K562 (cell line): ENCODE data around the gene CFAP221. TPM values are rescaled to one million over a fixed set of nuclear protein-coding genes. Genes with fewer than 3 reads are reported as not detected.
A peak's percentile ranks its signal among the peaks of the same experiment; 100 is the strongest.

ENCODE experiments used
- ATF2 ChIP-seq: sonication (generic); formaldehyde crosslinking; IDR thresholded peaks from 2 replicates; pipeline ENCODE4 v1.8.1; 2022; ENCODE audit warnings: missing genetic modification reagents
- CBFA2T2 ChIP-seq: fragments of 450-650 bp; conservative IDR thresholded peaks from 2 replicates; pipeline ENCODE4 v1.6.1; 2017; ENCODE audit warnings: mild to moderate bottlenecking
- CHAMP1 ChIP-seq: fragments of 450-650 bp; IDR thresholded peaks from 2 replicates; pipeline ENCODE4 v1.6.1; 2016; ENCODE audit warnings: mild to moderate bottlenecking
- DEAF1 ChIP-seq: fragments of 450-650 bp; formaldehyde crosslinking; IDR thresholded peaks from 2 replicates; pipeline ENCODE4 v1.4.0; 2020; ENCODE audit warnings: mild to moderate bottlenecking, moderate library complexity
- EP400 ChIP-seq: fragments of 450-650 bp; IDR thresholded peaks from 2 replicates; pipeline ENCODE4 v1.6.1; 2017; ENCODE audit warnings: antibody characterized with exemption, mild to moderate bottlenecking, moderate library complexity
- GTF2A2 ChIP-seq: IDR thresholded peaks from 2 replicates; pipeline ENCODE4 v1.6.1; 2016; ENCODE audit warnings: mild to moderate bottlenecking, missing genetic modification characterization, missing compliant biosample characterization
- KDM4B ChIP-seq, 2 experiments: fragments of 450-650 bp in 1 of 2; sonication (generic) in 1 of 2; IDR thresholded peaks; 2 replicates each; pipeline ENCODE4 v1.6.1; 2016 to 2017; ENCODE audit warnings: borderline replicate concordance in 2 of 2, antibody characterized with exemption in 1 of 2, low read depth in 1 of 2, mild to moderate bottlenecking in 1 of 2
- KLF6 ChIP-seq: fragments of 250-450 bp; sonication (Bioruptor Pico); IDR thresholded peaks from 2 replicates; pipeline ENCODE4 v1.4.0; 2020; ENCODE audit warnings: mild to moderate bottlenecking, moderate library complexity, borderline replicate concordance
- L3MBTL2 ChIP-seq: fragments of 450-650 bp; IDR thresholded peaks from 2 replicates; pipeline ENCODE4 v1.6.1; 2016; ENCODE audit warnings: mild to moderate bottlenecking, moderate library complexity
- MTA3 ChIP-seq: fragments of 450-650 bp; formaldehyde crosslinking; IDR thresholded peaks from 2 replicates; pipeline ENCODE4 v1.6.1; 2017; ENCODE audit warnings: mild to moderate bottlenecking, borderline replicate concordance
- NCOR1 ChIP-seq: fragments of 450-650 bp; IDR thresholded peaks from 2 replicates; pipeline ENCODE4 v1.6.1; 2016; ENCODE audit warnings: mild to moderate bottlenecking, moderate library complexity
- NR1H2 ChIP-seq: sonication (generic); formaldehyde crosslinking; IDR thresholded peaks from 2 replicates; pipeline ENCODE4 v1.4.0; 2020; ENCODE audit warnings: mild to moderate bottlenecking, missing genetic modification reagents
- POU5F1 ChIP-seq: fragments of 150-350 bp; IDR thresholded peaks from 2 replicates; pipeline ENCODE4 v1.6.1; 2014; ENCODE audit warnings: borderline replicate concordance, low read length, low read depth, mild to moderate bottlenecking; ENCODE audit not compliant: partially characterized antibody
- SMARCB1 ChIP-seq: IDR thresholded peaks from 2 replicates; pipeline ENCODE4 v1.6.1; 2011; ENCODE audit warnings: improper control_type of control experiment, low read depth; ENCODE audit not compliant: insufficient read length
- U2AF1 ChIP-seq: fragments of 200-400 bp; formaldehyde crosslinking; optimal IDR thresholded peaks from 2 replicates; pipeline ENCODE3; 2017; ENCODE audit warnings: mild to moderate bottlenecking, low read depth, low read length, moderate library complexity
- USF1 ChIP-seq: sonication (generic); formaldehyde crosslinking; IDR thresholded peaks from 2 replicates; pipeline ENCODE4 v1.9.0; 2022; ENCODE audit warnings: mild to moderate bottlenecking, missing genetic modification reagents
- ZKSCAN3 ChIP-seq: fragments of 250-450 bp; sonication (Bioruptor Pico); IDR thresholded peaks from 2 replicates; pipeline ENCODE4 v1.4.0; 2020
- ZNF277 ChIP-seq: fragments of 250-450 bp; sonication (Bioruptor Pico); IDR thresholded peaks from 2 replicates; pipeline ENCODE4 v1.8.0; 2022; ENCODE audit warnings: inconsistent platforms, mild to moderate bottlenecking, moderate library complexity, borderline replicate concordance
- ZNF57 ChIP-seq: fragments of 450-650 bp; formaldehyde crosslinking; IDR thresholded peaks from 2 replicates; pipeline ENCODE4 v1.4.0; 2020; ENCODE audit warnings: mild to moderate bottlenecking, moderate library complexity
- ZNF766 ChIP-seq: fragments of 200-800 bp; sonication (Bioruptor generic); conservative IDR thresholded peaks from 2 replicates; pipeline ENCODE4 v1.6.1; 2016; ENCODE audit warnings: missing genetic modification characterization, missing compliant biosample characterization
- ZNF830 ChIP-seq: fragments of 250-450 bp; sonication (Bioruptor Pico); IDR thresholded peaks from 2 replicates; pipeline ENCODE4 v1.5.0; 2021; ENCODE audit warnings: mild to moderate bottlenecking
- polyA plus RNA-seq, 8 experiments: library from polyadenylated mRNA; depleted of rRNA in 4 of 8; stranded (reverse) in 5 of 8; unstranded in 3 of 8; fragments of >200 nt; fragmentation: Nextera tagmentation in 2 of 8; fragmentation: Illumina TruSeq in 1 of 8; extraction: Ambion mirVana in 2 of 8; extraction: Trizol in 1 of 8; gene quantifications; 2 replicates each; pipeline versions ENCODE4 v1.2.1 to v1.2.3, GENCODE V29; 2011 to 2014; ENCODE audit warnings: inconsistent platforms in 1 of 8, missing spikeins in 1 of 8
- total RNA-seq, 7 experiments: library from RNA; depleted of rRNA in 6 of 7; stranded (reverse); fragments of >200 nt in 6 of 7; fragmentation: Illumina TruSeq in 2 of 7; extraction: Trizol in 2 of 7; gene quantifications; 2 replicates each; pipeline versions ENCODE4 v1.2.1 to v1.2.3, GENCODE V29; 2011 to 2021; ENCODE audit warnings: low replicate concordance in 1 of 7

Gene CFAP221
- total and polyA plus RNA-seq, 9 of the 15 experiments (the other 6 are each of a cell fraction or from before 2014, with no cell fraction given) = 0.09 to 1.4 (median 0.65) TPM

- TF ChIP-seq DEAF1 (CRISPR knock-in tag) (no peak), KLF6 (CRISPR knock-in tag) (no peak), ZNF277 (no peak), NR1H2 (peak; percentile 83; the same call in 1 of the 2 replicates), USF1 (no peak), ZNF830 (no peak), KDM4B (IDR thresholded peaks at IDR 0.05; ENCODE audit: borderline replicate concordance in 2 of 2, low read depth in 1 of 2) (no peak), ZNF57 (CRISPR knock-in tag) (no peak), U2AF1 (no peak), MTA3 (no peak), ZKSCAN3 (CRISPR knock-in tag) (no peak), SMARCB1 (no peak), GTF2A2 (tag) (no peak), ATF2 (no peak), POU5F1 (no peak), NCOR1 (no peak), ZNF766 (CRISPR knock-in tag) (no peak), CBFA2T2 (no peak), CHAMP1 (no peak), L3MBTL2 (no peak; the same call in 1 of the 2 replicates), EP400 (no peak)
Measured at GRCh38 chr2:119544075-119544938, at the start of gene CFAP221 (continued).
